Neural crest cell (in vitro differentiated cells): ENCODE measurements around the gene BTNL8. TPM values are rescaled to one million over a fixed set of nuclear protein-coding genes. Genes with fewer than 3 reads are reported as not detected.

ENCODE experiments used
- DNase-seq: peaks from one replicate; pipeline ENCODE4 v3.0.0; 2021; ENCODE audit warnings: low read depth, mixed read lengths, low spot score
- H3K27ac Mint-ChIP-seq: one replicate; pipeline ENCODE4 v1.8.0; 2021; ENCODE audit warnings: mild to moderate bottlenecking, mixed read lengths; ENCODE audit not compliant: unreplicated experiment
- H3K27me3 Mint-ChIP-seq: 2 replicates; pipeline ENCODE4 v1.8.0; 2021; ENCODE audit warnings: low read depth, mild to moderate bottlenecking, mixed read lengths
- H3K36me3 Mint-ChIP-seq: 2 replicates; pipeline ENCODE4 v1.8.0; 2021; ENCODE audit warnings: low read depth, mild to moderate bottlenecking, mixed read lengths
- H3K4me1 Mint-ChIP-seq: 2 replicates; pipeline ENCODE4 v1.8.0; 2021; ENCODE audit warnings: mixed read lengths
- H3K4me3 Mint-ChIP-seq: one replicate; pipeline ENCODE4 v1.8.0; 2021; ENCODE audit warnings: mild to moderate bottlenecking, mixed read lengths
- H3K9me3 Mint-ChIP-seq: 2 replicates; pipeline ENCODE4 v1.8.0; 2021; ENCODE audit warnings: mixed read lengths
- CTCF ChIP-seq: fragments of 200-600 bp; sonication (generic); conservative IDR thresholded peaks from 2 replicates; pipeline ENCODE4 v1.5.0; 2021; ENCODE audit warnings: antibody characterized with exemption, mild to moderate bottlenecking
- total RNA-seq: library from RNA; stranded (reverse); gene quantifications from 2 replicates; pipeline ENCODE4 v1.2.1, GENCODE V29; 2021

The BTNL8 gene
- total RNA-seq, 1 donor from 2014 or later: not detected

GRCh38 chr5:180909782-180910181 is 10.8 kb downstream of the BTNL8 start:
- Mint-ChIP-seq H3K27me3 (peaks cover 3% of the 10 kb centered on the region), H3K9me3 (peaks cover 4% of the 10 kb centered on the region), H3K4me3 (no peak overlapping the region), H3K36me3 (no peaks in the 10 kb centered on the region), H3K4me1 (no peaks in the 10 kb centered on the region), H3K27ac (no peak overlapping the region)
- DNase-seq: no peak
- no peak for TF ChIP-seq CTCF

GRCh38 chr5:180910182-180910581 is 11.2 kb downstream of the BTNL8 start:
- Mint-ChIP-seq H3K4me1 (no peaks in the 10 kb centered on the region), H3K27ac (no peak overlapping the region), H3K27me3 (peaks cover 3% of the 10 kb centered on the region), H3K9me3 (peaks cover 4% of the 10 kb centered on the region), H3K36me3 (no peaks in the 10 kb centered on the region), H3K4me3 (no peak overlapping the region)
- TF ChIP-seq CTCF: no peak
- DNase-seq: no peak

GRCh38 chr5:180910735-180911134 is 11.8 kb downstream of the BTNL8 start:
- H3K4me3 Mint-ChIP-seq: no peak overlapping the region
- no peak for TF ChIP-seq CTCF
- no peak overlapping the region for H3K27ac Mint-ChIP-seq
- H3K36me3 Mint-ChIP-seq: no peaks in the 10 kb centered on the region
- H3K4me1 Mint-ChIP-seq: no peaks in the 10 kb centered on the region
- H3K9me3 Mint-ChIP-seq: peaks cover 4% of the 10 kb centered on the region
- H3K27me3 Mint-ChIP-seq: peaks cover 3% of the 10 kb centered on the region
- no peak for DNase-seq

GRCh38 chr5:180914646-180915045 is 15.7 kb downstream of the BTNL8 start:
- Mint-ChIP-seq H3K4me3 (no peak overlapping the region), H3K4me1 (no peaks in the 10 kb centered on the region)

GRCh38 chr5:180915924-180916323 is 17.0 kb downstream of the BTNL8 start:
- H3K4me3 Mint-ChIP-seq: no peak overlapping the region
- H3K4me1 Mint-ChIP-seq: no peaks in the 10 kb centered on the region
- DNase-seq: no peak
- H3K27ac Mint-ChIP-seq: no peak overlapping the region
- no peaks in the 10 kb centered on the region for H3K36me3 Mint-ChIP-seq
- peaks cover 4% of the 10 kb centered on the region for H3K9me3 Mint-ChIP-seq
- TF ChIP-seq CTCF: no peak
- H3K27me3 Mint-ChIP-seq: peaks cover 16% of the 10 kb centered on the region

More at GRCh38 chr5:180914646-180915045, 15.7 kb downstream of the BTNL8 start:
- no peak for DNase-seq
- peaks cover 4% of the 10 kb centered on the region for H3K9me3 Mint-ChIP-seq
- no peaks in the 10 kb centered on the region for H3K36me3 Mint-ChIP-seq
- no peak for TF ChIP-seq CTCF
- H3K27me3 Mint-ChIP-seq: peaks cover 10% of the 10 kb centered on the region
- no peak overlapping the region for H3K27ac Mint-ChIP-seq

GRCh38 chr5:180918380-180918779 is 19.4 kb downstream of the BTNL8 start:
- TF ChIP-seq CTCF: no peak
- no peak overlapping the region for H3K4me3 Mint-ChIP-seq

More at GRCh38 chr5:180918380-180918779, 19.4 kb downstream of the BTNL8 start:
- peaks cover 29% of the 10 kb centered on the region for H3K27me3 Mint-ChIP-seq
- no peak for DNase-seq
- H3K27ac Mint-ChIP-seq: no peak overlapping the region
- H3K9me3 Mint-ChIP-seq: peaks cover 8% of the 10 kb centered on the region
- H3K4me1 Mint-ChIP-seq: no peaks in the 10 kb centered on the region
- H3K36me3 Mint-ChIP-seq: peaks cover 2% of the 10 kb centered on the region
